HUES64 (cell line): Measurements from ENCODE around the gene PROK1.

Experiments
- H3K27ac ChIP-seq: 2 replicates; pipeline ENCODE4 v1.7.0; 2013; ENCODE audit warnings: low read depth, low read length, inconsistent platforms
- H3K27me3 ChIP-seq: 2 replicates; pipeline ENCODE4 v1.6.1; 2013; ENCODE audit warnings: mild to moderate bottlenecking, low read length; ENCODE audit not compliant: insufficient read depth
- H3K36me3 ChIP-seq: 2 replicates; pipeline ENCODE4 v1.6.1; 2013; ENCODE audit warnings: mild to moderate bottlenecking, low read length; ENCODE audit not compliant: insufficient read depth
- H3K4me1 ChIP-seq: 2 replicates; pipeline ENCODE4 v1.6.1; 2013; ENCODE audit warnings: mild to moderate bottlenecking, low read length, moderate library complexity; ENCODE audit not compliant: insufficient read depth
- H3K4me3 ChIP-seq: 2 replicates; pipeline ENCODE4 v1.5.1; 2013; ENCODE audit warnings: mild to moderate bottlenecking, low read length, moderate library complexity
- H3K9ac ChIP-seq: 2 replicates; pipeline ENCODE4 v1.6.1; 2013; ENCODE audit warnings: mild to moderate bottlenecking, low read depth, low read length
- H3K9me3 ChIP-seq: 2 replicates; pipeline ENCODE4 v1.6.1; 2013; ENCODE audit warnings: low read depth, low read length; ENCODE audit not compliant: insufficient read depth
- WGBS: fragments of 150-250, 120-280 bp; methylation state at CpG from one replicate; pipeline ENCODE4 v1.1.7; 2013; ENCODE audit warnings: missing lambda C conversion rate; 5-methylcytosine and 5-hydroxymethylcytosine counted together

The PROK1 gene

GRCh38 chr1:110480356-110481096 lies 29.6 kb downstream of the PROK1 start:
- H3K36me3 ChIP-seq = no peaks in the 10 kb centered on the region
- peaks cover 28% of the 10 kb centered on the region for H3K4me1 ChIP-seq
- H3K9me3 ChIP-seq = no peaks in the 10 kb centered on the region
- H3K9ac ChIP-seq = no peak overlapping the region
- H3K4me3 ChIP-seq = no peak overlapping the region
- H3K27me3 ChIP-seq = no peaks in the 10 kb centered on the region
- 64% methylated on average over 4 of the region's 4 CpGs for WGBS
- H3K27ac ChIP-seq = no peak overlapping the region

GRCh38 chr1:110481968-110482623 lies 31.1 kb downstream of the PROK1 start:
- 70% methylated on average over 12 of the region's 12 CpGs for whole genome bisulfite sequencing

GRCh38 chr1:110482662-110483307 lies 31.8 kb downstream of the PROK1 start:
- Histone ChIP-seq H3K36me3 (no peaks in the 10 kb centered on the region), H3K9me3 (no peaks in the 10 kb centered on the region), H3K27me3 (no peaks in the 10 kb centered on the region), H3K27ac (no peak overlapping the region), H3K9ac (no peak overlapping the region), H3K4me1 (peaks cover 20% of the 10 kb centered on the region), H3K4me3 (no peak overlapping the region)
- WGBS = 55% methylated on average over 18 of the region's 18 CpGs

More at GRCh38 chr1:110481968-110482623, 31.1 kb downstream of the PROK1 start:
- Histone ChIP-seq H3K27me3 (no peaks in the 10 kb centered on the region), H3K4me1 (peaks cover 27% of the 10 kb centered on the region), H3K4me3 (no peak overlapping the region), H3K27ac (no peak overlapping the region), H3K9me3 (no peaks in the 10 kb centered on the region), H3K9ac (no peak overlapping the region), H3K36me3 (no peaks in the 10 kb centered on the region)

GRCh38 chr1:110483308-110483685 lies 32.3 kb downstream of the PROK1 start:
- Histone ChIP-seq H3K9ac (no peak overlapping the region), H3K27me3 (no peaks in the 10 kb centered on the region), H3K27ac (no peak overlapping the region), H3K36me3 (no peaks in the 10 kb centered on the region), H3K9me3 (no peaks in the 10 kb centered on the region), H3K4me3 (no peak overlapping the region), H3K4me1 (peaks cover 15% of the 10 kb centered on the region)
- WGBS = 92% methylated on average over 9 of the region's 9 CpGs

GRCh38 chr1:110484801-110485200 lies 33.9 kb downstream of the PROK1 start:
- peaks cover 11% of the 10 kb centered on the region for H3K4me1 ChIP-seq
- no peak overlapping the region for H3K27ac ChIP-seq
- 89% methylated on average over 12 of the region's 12 CpGs for WGBS
- H3K9me3 ChIP-seq = no peaks in the 10 kb centered on the region
- no peak overlapping the region for H3K9ac ChIP-seq
- H3K27me3 ChIP-seq = no peaks in the 10 kb centered on the region
- H3K4me3 ChIP-seq = no peak overlapping the region
- H3K36me3 ChIP-seq = no peaks in the 10 kb centered on the region

- Histone ChIP-seq H3K36me3 (no peaks in the 10 kb centered on the region), H3K4me3 (no peak overlapping the region), H3K9ac (no peak overlapping the region), H3K27ac (no peak overlapping the region), H3K27me3 (no peaks in the 10 kb centered on the region), H3K4me1 (peaks cover 11% of the 10 kb centered on the region), H3K9me3 (no peaks in the 10 kb centered on the region)
- WGBS = 38% methylated on average over 2 of the region's 2 CpGs
These were observed 34.8 kb downstream of the PROK1 start for GRCh38 chr1:110485725-110486124.

- Histone ChIP-seq H3K4me1 (peaks cover 3% of the 10 kb centered on the region; the same call in 1 of the 2 replicates), H3K4me3 (no peak overlapping the region), H3K36me3 (no peaks in the 10 kb centered on the region), H3K9me3 (no peaks in the 10 kb centered on the region), H3K27ac (no peak overlapping the region), H3K27me3 (no peaks in the 10 kb centered on the region), H3K9ac (no peak overlapping the region)
- 80% methylated on average over 8 of the region's 8 CpGs for WGBS
These were observed 36.8 kb downstream of the PROK1 start for GRCh38 chr1:110487726-110488125.

- no peaks in the 10 kb centered on the region for H3K27me3 ChIP-seq
These were observed 37.2 kb downstream of the PROK1 start for GRCh38 chr1:110488161-110488560.

GRCh38 chr1:110488867-110489266 lies 37.9 kb downstream of the PROK1 start:
- H3K9me3 ChIP-seq = no peaks in the 10 kb centered on the region
- H3K9ac ChIP-seq = no peak overlapping the region
- H3K27me3 ChIP-seq = no peaks in the 10 kb centered on the region
- H3K4me1 ChIP-seq = no peaks in the 10 kb centered on the region; the same call in 1 of the 2 replicates
- WGBS = 63% methylated on average over 3 of the region's 3 CpGs
- H3K36me3 ChIP-seq = no peaks in the 10 kb centered on the region
- H3K4me3 ChIP-seq = no peak overlapping the region
- no peak overlapping the region for H3K27ac ChIP-seq

More at GRCh38 chr1:110488161-110488560, 37.2 kb downstream of the PROK1 start:
- H3K36me3 ChIP-seq = no peaks in the 10 kb centered on the region
- no peaks in the 10 kb centered on the region for H3K9me3 ChIP-seq
- WGBS = 82% methylated on average over 12 of the region's 12 CpGs
- no peaks in the 10 kb centered on the region for H3K4me1 ChIP-seq
- H3K27ac ChIP-seq = no peak overlapping the region
- no peak overlapping the region for H3K9ac ChIP-seq
- H3K4me3 ChIP-seq = no peak overlapping the region

GRCh38 chr1:110489406-110489805 lies 38.5 kb downstream of the PROK1 start:
- Histone ChIP-seq H3K9ac (no peak overlapping the region), H3K27me3 (no peaks in the 10 kb centered on the region), H3K4me3 (no peak overlapping the region), H3K9me3 (no peaks in the 10 kb centered on the region), H3K36me3 (no peaks in the 10 kb centered on the region), H3K27ac (no peak overlapping the region), H3K4me1 (peaks cover 3% of the 10 kb centered on the region)
- 95% methylated on average over 15 of the region's 15 CpGs for WGBS

GRCh38 chr1:110489973-110490542 lies 39.1 kb downstream of the PROK1 start:
- WGBS = 86% methylated on average over 13 of the region's 14 CpGs

More at GRCh38 chr1:110489973-110490542, 39.1 kb downstream of the PROK1 start:
- Histone ChIP-seq H3K4me3 (no peak overlapping the region), H3K27me3 (no peaks in the 10 kb centered on the region), H3K9me3 (no peaks in the 10 kb centered on the region), H3K4me1 (peaks cover 9% of the 10 kb centered on the region), H3K27ac (no peak overlapping the region), H3K36me3 (no peaks in the 10 kb centered on the region), H3K9ac (no peak overlapping the region)
